ENCODE data around the gene PTPN22. TPM values are rescaled to one million over a fixed set of nuclear protein-coding genes. Genes with fewer than 3 reads are reported as not detected.

The PTPN22 gene
- total and polyA plus RNA-seq, 9 of the 15 experiments (the other 6 are each of a cell fraction or from before 2014, with no cell fraction given), result 0.45 to 4.6 (median 1.1) TPM

DNA sequence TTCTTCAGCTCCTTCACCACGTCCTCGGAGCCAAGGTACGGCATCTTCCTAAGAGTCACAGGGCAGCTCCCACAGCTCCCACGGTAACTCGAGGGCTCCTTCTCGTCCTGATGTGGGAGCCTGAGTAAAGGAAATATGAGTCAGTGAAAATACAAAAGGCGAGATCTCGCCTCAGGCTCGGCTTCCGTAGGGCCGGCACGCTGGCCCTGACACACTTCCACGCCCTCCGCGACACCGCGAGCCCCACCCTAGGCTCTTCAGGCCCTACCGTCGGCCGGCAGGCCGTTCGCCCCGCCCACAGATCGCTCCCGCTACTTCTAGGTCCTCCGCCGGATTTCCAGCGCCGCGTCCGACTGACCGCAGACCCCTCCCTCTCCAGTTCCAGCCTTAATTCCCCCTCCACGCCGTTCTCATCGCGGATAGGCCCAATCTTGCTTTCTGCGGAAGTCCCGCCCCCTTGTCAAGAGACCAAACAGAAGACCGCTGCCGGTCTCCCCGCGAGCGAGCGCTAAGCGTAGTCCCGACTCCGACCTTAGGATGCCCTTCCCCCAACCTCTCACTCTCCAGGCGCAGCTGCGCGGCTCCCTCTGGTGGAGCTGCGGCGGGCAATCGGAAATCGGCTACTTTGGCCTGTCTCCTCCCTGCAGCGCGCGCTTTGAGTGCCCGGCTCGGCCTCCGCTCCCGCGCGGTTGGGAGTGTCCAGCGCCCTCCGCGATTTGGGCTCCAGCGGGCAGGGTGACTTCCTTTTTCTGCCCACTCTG lies 33.3 kb upstream of the PTPN22 start, which contains the start of the genes AP4B1 and DCLRE1B (continued):
- TF ChIP-seq, protein P1, sequence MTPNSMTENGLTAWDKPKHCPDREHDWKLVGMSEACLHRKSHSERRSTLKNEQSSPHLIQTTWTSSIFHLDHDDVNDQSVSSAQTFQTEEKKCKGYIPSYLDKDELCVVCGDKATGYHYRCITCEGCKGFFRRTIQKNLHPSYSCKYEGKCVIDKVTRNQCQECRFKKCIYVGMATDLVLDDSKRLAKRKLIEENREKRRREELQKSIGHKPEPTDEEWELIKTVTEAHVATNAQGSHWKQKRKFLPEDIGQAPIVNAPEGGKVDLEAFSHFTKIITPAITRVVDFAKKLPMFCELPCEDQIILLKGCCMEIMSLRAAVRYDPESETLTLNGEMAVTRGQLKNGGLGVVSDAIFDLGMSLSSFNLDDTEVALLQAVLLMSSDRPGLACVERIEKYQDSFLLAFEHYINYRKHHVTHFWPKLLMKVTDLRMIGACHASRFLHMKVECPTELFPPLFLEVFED (CRISPR knock-in tag; conservative IDR thresholded peaks at IDR 0.05), result no peak
- TF ChIP-seq ZNF507 (tag; conservative IDR thresholded peaks at IDR 0.05) (no peak), SETDB1 (IDR thresholded peaks at IDR 0.05; ENCODE audit: low read length) (no peak), ZNF589 (CRISPR knock-in tag; IDR thresholded peaks at IDR 0.05; ENCODE audit: low read depth) (peak; percentile 40; the same call in 1 of the 2 replicates), HDAC6 (IDR thresholded peaks at IDR 0.05; ENCODE audit: low read depth, low read length) (no peak), FOXP1 (CRISPR knock-in tag; IDR thresholded peaks at IDR 0.05) (peak; percentile 96), KDM2B (CRISPR knock-in tag; IDR thresholded peaks at IDR 0.05) (peak; percentile 94), GTF2E2 (tag; IDR thresholded peaks at IDR 0.05) (no peak), CEBPG (CRISPR knock-in tag; IDR thresholded peaks at IDR 0.05) (no peak), CEBPG (tag; conservative IDR thresholded peaks at IDR 0.05 in 1 of 2, IDR thresholded peaks at IDR 0.05 in 1 of 2) (no peak), FOXK1 (CRISPR knock-in tag; IDR thresholded peaks at IDR 0.05; ENCODE audit: borderline replicate concordance) (no peak; the same call in 1 of the 2 replicates), TCF7L2 (IDR thresholded peaks at IDR 0.05; ENCODE audit: low read depth, low read length) (peak; percentile 69), EHMT2 (IDR thresholded peaks at IDR 0.05) (no peak), NFRKB (IDR thresholded peaks at IDR 0.05; ENCODE audit: low read depth) (0 out of 2 replicates have a peak, but pooled peaks have one; percentile 17), MCM7 (IDR thresholded peaks at IDR 0.05) (no peak), FOXA1 (IDR thresholded peaks at IDR 0.05; ENCODE audit: borderline replicate concordance) (no peak), PURB (CRISPR knock-in tag; IDR thresholded peaks at IDR 0.05; ENCODE audit: low read depth) (no peak), ZNF121 (CRISPR knock-in tag; conservative IDR thresholded peaks at IDR 0.05) (no peak), NCOA2 (IDR thresholded peaks at IDR 0.05; ENCODE audit: partially characterized antibody in 2 of 2) (no peak), ETS2 (tag; IDR thresholded peaks at IDR 0.05; ENCODE audit: borderline replicate concordance, poor library complexity, severe bottlenecking) (no peak)
- TF ChIP-seq, protein P2, sequence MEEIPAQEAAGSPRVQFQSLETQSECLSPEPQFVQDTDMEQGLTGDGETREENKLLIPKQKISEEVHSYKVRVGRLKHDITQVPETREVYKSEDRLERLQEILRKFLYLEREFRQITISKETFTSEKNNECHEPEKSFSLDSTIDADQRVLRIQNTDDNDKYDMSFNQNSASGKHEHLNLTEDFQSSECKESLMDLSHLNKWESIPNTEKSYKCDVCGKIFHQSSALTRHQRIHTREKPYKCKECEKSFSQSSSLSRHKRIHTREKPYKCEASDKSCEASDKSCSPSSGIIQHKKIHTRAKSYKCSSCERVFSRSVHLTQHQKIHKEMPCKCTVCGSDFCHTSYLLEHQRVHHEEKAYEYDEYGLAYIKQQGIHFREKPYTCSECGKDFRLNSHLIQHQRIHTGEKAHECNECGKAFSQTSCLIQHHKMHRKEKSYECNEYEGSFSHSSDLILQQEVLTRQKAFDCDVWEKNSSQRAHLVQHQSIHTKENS (CRISPR knock-in tag; IDR thresholded peaks at IDR 0.05), result no peak
- TF ChIP-seq, protein P3, sequence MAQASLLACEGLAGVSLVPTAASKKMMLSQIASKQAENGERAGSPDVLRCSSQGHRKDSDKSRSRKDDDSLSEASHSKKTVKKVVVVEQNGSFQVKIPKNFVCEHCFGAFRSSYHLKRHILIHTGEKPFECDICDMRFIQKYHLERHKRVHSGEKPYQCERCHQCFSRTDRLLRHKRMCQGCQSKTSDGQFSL (CRISPR knock-in tag; IDR thresholded peaks at IDR 0.05), result no peak
- TF ChIP-seq, protein P3 (tag; IDR thresholded peaks at IDR 0.05), result no peak
- TF ChIP-seq, protein P4, sequence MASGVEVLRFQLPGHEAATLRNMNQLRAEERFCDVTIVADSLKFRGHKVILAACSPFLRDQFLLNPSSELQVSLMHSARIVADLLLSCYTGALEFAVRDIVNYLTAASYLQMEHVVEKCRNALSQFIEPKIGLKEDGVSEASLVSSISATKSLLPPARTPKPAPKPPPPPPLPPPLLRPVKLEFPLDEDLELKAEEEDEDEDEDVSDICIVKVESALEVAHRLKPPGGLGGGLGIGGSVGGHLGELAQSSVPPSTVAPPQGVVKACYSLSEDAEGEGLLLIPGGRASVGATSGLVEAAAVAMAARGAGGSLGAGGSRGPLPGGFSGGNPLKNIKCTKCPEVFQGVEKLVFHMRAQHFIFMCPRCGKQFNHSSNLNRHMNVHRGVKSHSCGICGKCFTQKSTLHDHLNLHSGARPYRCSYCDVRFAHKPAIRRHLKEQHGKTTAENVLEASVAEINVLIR (CRISPR knock-in tag; IDR thresholded peaks at IDR 0.05), result no peak

Measured in K562 (cell line).